Breast epithelium (tissue), 3 donors: ENCODE measurements around the gene SP6.

Source experiments
- CTCF ChIP-seq, 3 donors: fragments of 450-650 bp; IDR thresholded peaks; one replicate each; pipeline ENCODE4 v1.5.1; 2016 to 2017; ENCODE audit warnings: antibody characterized with exemption in 3 of 3, mild to moderate bottlenecking in 3 of 3, moderate library complexity in 3 of 3
- POLR2A ChIP-seq: fragments of 450-650 bp; IDR thresholded peaks from one replicate; pipeline ENCODE4 v1.6.1; 2016; ENCODE audit warnings: antibody characterized with exemption, mild to moderate bottlenecking, moderate library complexity
- POLR2AphosphoS5 ChIP-seq, 3 donors: sonication (generic); formaldehyde crosslinking; IDR thresholded peaks; one replicate each; pipeline ENCODE4 v1.6.1; 2017; ENCODE audit warnings: antibody characterized with exemption in 3 of 3

GRCh38 chr17:47853616-47854015 lies 2.7 kb upstream of the SP6 start:
- TF ChIP-seq CTCF (IDR thresholded peaks at IDR 0.05) (no peak), POLR2AphosphoS5 (IDR thresholded peaks at IDR 0.05) (no peak), POLR2A (no peak)
